Stimulated activated CD4-positive, alpha-beta T cell treated with anti-CD3 and anti-CD28 coated beads, Interleukin-4, amount 100 ng/mL, for 48 hours (primary cell): ENCODE data around the gene GDF10.

Experiments used
- DNase-seq, 2 donors: peaks; one replicate each; pipeline ENCODE4 v3.0.0-alpha.2; 2020; ENCODE audit warnings: low read depth in 2 of 2

GDF10 gene

GRCh38 chr10:47294501-47294900, 5.5 kb upstream of the GDF10 start:
- DNase-seq, result no peak

DNA sequence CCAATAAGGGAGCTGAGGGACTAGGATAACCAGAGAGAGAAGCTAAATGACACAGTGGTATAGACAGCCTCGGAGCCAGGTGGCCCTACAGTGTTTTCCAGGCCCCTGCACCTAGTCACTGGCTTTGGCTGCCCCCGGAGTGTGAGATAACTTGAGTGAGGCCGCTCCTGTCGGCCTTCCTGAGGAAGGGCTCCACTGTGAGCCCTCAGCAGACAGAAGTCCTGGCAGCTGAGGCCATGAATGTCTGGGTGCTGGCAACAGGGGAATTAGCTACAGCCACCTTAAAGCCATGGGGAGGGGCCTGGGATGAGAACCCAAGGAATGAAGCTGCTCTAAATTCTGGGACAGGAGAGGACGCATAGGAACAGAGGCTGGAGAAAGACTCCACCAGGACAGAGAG, 4.6 kb upstream of the GDF10 start:
- no peak for DNase-seq

DNA sequence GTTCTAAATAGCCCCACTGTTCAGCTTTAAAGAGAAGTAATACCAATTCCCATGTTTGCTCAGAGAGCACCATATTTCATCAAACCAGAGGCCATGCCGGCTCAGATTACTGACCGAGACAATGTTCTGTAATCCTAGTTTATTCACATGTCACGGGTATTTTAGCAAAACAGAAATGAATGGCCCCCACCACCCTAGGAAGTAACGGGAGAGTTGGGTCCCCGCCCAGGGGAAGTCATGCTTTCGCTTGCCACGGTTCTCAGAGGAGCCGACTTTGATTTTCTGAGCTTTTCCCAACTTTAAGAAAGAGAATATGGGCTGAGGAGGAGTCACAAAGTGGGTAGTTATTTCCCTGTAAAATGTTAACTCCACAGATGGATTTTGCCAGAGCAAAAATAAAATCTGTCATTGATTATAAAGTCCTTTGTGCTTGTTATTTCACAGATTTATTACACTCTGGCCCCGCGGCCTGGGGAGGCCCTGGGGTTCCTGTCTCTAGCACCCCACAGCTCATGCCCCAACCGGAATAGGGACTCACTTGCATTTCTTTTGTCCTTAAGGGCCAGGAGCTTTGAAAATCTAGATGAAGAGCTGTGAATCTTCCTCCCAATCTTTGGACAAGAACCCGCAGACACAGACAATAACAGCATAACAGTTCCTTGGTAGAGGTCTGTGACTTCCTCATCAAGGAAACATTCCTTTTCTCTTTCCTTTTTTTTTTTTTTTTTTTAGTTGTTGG, 3.7 kb upstream of the GDF10 start:
- DNase-seq, result no peak

- DNase-seq, result no peak
Observed at GRCh38 chr10:47296941-47297340, 3.1 kb upstream of the GDF10 start.

DNA sequence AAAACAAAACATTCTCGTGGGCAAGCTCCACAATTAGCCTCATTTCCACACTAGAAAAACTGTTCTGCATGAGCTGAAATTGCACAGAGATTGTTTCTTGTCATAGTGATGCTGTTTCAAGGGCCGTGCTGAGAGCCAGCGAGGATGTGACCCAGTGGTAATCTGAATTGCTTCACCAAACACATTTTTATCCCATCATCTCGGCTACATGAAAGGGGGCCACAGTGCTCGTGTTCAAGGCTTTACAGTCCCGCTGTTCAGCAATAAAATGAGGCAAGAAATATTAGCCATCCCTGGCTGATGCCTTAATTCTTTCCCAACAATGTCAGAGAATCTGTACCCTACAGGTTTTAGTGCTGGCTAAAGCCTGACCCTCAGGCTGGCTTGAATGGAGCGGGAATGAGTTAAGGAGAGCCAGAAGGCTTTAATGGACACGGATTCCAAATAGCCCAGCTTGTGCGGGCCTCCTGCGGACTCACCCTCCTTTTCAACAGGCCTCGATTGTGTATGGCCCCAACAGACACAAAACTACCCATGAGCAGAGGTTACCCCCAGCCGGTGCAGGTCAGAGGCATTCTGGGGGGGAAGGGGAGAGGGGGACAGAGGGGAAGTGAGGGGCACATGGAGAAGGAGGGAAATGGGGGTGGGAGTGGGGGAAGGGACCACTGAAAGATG, 2.0 kb upstream of the GDF10 start:
- DNase-seq, result no peak

DNA sequence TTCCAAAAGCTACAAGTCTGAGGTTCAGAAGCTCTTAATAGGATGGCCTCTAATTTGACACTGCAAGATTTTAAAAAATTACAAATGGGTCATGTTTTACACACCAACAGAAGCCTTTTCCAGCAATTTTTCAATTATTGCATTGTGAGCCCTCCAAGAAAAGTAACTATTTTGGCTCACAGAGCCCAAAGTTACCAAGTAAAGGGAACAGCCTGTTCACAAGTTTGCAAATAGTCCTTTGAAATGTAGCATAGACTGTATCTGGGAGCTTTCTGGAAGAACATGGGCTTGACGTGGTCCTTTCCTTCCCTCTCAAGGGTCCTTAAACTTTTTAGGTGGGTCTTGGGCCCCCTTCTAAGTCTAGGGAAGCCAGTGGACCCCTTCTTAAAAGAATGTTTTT, 1.3 kb upstream of the GDF10 start:
- DNase-seq, result no peak

DNA sequence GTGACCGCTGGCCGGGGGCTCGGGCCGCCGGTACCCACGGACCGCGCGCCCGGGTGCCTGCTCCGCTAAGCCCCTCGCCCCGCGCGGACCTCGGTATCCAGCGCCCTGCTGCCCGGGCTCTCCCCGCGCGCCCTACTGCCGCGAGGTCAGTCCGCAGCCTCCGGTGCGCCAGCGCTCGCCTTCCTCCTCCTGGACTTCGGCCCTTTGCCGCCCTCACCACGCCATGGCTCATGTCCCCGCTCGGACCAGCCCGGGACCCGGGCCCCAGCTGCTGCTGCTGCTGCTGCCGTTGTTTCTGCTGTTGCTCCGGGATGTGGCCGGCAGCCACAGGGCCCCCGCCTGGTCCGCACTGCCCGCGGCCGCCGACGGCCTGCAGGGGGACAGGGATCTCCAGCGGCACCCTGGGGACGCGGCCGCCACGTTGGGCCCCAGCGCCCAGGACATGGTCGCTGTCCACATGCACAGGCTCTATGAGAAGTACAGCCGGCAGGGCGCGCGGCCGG, 483 bp downstream of the GDF10 start:
- DNase-seq, result no peak

DNA sequence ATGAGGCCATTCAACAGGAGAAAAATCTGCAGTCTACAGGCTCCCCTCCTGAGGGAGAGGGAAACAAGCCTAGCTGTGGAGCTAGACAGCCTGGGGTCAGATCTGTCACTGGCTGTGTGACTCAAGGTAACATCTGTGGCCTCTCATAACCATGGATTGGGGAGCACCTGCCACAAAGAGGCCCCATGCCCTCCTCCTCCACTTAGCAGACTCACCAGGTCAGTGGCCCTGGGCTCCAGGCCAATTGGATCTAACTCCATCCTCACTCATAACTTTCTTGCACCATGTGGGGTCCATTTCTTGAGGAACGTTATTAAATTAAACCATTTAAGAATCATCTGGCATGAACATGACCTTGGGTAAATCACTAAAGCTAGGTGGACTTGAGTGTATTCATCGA, 1.8 kb downstream of the GDF10 start:
- no peak for DNase-seq

GRCh38 chr10:47303105-47303504, 3.1 kb downstream of the GDF10 start:
- no peak for DNase-seq

- no peak for DNase-seq
Observed at GRCh38 chr10:47303866-47304265, 3.9 kb downstream of the GDF10 start.

GRCh38 chr10:47305566-47305965, 5.6 kb downstream of the GDF10 start:
- DNase-seq, result no peak

DNA sequence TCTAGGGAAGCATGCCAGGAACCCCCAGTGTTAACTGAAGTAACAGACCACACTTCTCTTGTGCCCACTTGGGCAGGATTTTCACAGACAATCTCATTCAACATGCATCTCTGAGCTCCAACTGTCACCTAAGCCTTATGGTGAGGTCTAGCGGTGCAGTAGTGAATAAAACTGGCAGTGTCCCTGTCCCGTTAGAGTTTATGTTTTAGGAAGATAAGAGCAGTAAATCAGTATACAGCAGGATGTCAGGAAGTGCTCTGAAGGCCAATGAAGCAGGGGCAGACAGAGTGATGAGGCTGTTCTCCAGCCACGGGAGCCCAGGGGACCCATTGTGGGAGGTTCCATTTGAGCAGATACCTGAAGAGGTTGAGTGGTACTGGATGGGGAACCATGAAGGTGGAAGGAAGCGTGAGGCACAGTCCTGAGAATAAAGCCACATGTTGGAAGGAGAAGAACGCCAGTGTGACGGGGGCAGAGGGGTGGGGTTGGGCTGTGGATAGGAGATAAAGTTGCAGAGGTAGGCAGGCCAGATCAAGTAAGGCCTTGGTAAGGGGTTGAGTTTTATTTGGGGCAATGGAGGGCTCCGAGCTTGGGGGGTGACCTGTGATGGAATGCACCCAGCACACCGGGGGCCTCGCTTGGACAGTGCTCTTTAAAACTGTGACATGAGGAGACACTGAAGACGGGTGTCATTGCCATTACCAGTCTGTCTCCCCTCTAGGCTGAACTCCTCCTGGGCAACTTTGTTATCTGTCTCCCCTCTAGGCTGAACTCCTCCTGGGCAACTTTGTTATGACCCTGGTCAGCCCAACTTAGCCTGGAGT, 6.6 kb downstream of the GDF10 start:
- DNase-seq, result no peak

DNA sequence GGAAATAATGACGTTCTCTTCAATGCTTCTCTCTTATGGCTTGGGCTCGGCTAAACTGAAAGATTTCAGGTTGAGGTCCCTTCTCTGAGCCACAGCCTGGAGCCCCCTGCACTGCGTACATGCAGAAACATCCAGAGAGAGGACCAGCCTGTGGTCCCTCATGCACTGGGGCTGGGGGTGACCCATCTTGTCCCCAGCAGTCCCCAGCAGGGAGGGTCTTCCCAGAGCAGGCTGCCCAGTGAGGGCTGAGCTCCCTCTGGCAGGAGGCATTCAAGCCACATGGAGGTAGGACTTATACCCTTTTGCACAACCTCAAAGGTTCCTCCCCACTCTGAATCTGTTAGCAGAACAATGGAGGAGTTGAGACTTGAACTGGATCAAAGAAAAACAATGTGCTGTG, 7.4 kb downstream of the GDF10 start:
- no peak for DNase-seq

DNA sequence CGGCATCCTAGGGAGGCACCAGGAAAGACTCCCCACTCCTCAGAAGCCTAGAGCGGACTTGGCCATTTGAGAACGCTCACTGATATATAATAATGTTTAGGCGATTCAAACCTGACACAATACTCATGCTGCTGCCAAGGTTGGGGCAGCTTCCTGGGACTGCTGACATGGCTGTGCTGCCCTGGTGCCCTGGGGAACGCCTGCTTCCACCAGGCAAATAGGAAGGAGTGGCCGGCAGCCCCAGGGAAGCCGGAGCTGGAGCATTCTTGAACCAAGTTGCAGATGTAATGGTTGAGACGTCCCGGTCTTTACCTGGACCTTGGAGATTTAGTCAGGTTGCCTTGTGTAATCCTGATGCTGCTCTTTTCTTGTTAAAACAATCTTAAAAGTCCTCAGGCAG, 8.8 kb downstream of the GDF10 start:
- no peak for DNase-seq

- no peak for DNase-seq
Observed at GRCh38 chr10:47309408-47310089, 9.6 kb downstream of the GDF10 start.

DNA sequence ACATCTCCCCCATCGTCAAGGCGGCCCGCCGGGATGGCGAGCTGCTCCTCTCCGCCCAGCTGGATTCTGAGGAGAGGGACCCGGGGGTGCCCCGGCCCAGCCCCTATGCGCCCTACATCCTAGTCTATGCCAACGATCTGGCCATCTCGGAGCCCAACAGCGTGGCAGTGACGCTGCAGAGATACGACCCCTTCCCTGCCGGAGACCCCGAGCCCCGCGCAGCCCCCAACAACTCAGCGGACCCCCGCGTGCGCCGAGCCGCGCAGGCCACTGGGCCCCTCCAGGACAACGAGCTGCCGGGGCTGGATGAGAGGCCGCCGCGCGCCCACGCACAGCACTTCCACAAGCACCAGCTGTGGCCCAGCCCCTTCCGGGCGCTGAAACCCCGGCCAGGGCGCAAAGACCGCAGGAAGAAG, 10.1 kb downstream of the GDF10 start:
- DNase-seq, result no peak

DNA sequence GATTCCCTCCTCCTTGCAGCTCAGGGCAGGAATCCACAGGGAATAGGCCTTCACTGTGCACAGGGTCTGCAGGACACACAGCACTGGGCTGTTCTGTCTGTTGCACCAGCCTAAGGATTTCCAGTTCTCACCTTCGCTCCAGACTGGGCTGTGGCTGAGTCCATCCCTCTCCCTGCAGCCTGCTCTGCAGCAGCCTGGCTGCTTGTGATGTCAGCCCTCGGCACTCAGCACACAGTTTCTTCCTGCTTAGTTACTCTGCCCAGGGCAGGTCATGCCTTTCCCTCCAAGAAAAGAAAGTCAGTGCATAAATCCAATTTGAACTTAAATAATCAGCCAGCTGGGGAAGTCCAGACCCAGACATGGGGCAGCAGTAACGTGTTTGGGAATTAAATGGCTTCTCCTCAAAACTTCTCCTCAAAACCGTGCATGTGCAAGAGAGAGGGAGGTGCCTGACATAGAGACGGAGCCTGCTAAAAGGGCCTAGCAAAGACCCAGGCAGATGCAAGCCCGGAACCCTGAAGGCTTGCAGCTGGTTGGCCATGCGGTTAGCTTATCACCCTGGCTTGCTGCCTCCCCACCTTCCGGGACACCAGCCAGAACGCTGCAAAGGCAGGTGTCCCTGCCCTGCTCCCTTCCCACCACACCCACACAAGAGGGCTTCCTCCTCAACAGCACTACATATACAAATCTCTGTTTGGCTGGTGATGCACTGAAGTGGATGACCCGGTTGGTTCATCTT, 11.4 kb downstream of the GDF10 start:
- DNase-seq, result no peak

- DNase-seq, result peak; percentile 79
Observed at GRCh38 chr10:47311932-47312662, 12.1 kb downstream of the GDF10 start.

DNA sequence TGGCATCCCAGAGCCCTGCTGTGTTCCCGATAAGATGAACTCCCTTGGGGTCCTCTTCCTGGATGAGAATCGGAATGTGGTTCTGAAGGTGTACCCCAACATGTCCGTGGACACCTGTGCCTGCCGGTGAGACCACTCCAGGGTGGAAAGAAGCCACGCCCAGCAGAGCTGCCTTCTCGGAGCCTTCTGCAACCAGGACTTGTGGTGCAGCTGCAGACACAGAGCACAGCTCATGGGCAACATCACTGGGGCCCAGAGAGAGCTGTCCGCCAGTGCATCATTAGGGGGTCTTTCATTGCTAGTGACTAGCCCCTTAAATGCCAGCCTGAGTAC, 12.6 kb downstream of the GDF10 start:
- DNase-seq, result no peak

GRCh38 chr10:47314416-47314970, 14.5 kb downstream of the GDF10 start:
- no peak for DNase-seq
